Umbilical cord (tissue), 2 donors: ENCODE results near the gene CHST8. TPM values are rescaled to one million over a fixed set of nuclear protein-coding genes. Genes with fewer than 3 reads are reported as not detected.

Source experiments
- DNase-seq: peaks from one replicate; pipeline ENCODE4 v3.0.0-alpha.2; 2015; ENCODE audit warnings: low spot score
- total RNA-seq: library from RNA; depleted of rRNA; stranded (reverse); fragments of >200 nt; gene quantifications from one replicate; pipeline ENCODE4 v1.2.3, GENCODE V29; 2014; ENCODE audit warnings: low replicate concordance; ENCODE audit not compliant: insufficient read depth

The CHST8 gene
- total RNA-seq, 1 donor from 2014 or later = not detected

- no peak for DNase-seq
Observed at GRCh38 chr19:33766623-33767022, 144.9 kb downstream of the CHST8 start.

- DNase-seq = no peak
Observed at GRCh38 chr19:33767898-33768413, 146.2 kb downstream of the CHST8 start.

DNA sequence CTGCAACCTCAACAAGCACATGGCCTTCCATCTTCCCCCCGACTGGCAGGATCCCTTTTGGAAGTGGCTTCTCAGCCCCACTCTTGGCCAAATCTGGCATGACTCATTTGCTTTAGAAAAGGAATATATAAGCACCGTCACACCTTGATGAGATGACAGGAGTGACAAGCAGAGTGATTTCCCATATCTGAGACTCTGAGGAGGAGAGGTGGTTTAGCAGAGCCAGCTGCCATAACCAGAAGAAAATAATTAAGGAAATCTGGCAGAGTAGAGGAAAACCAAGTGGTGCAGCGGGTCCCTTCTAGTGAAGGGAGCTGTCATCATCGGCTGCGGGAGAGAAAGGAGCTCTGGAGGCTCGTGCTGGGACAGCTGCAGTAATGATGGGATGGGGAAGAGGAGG, 147.5 kb downstream of the CHST8 start:
- DNase-seq = no peak

- no peak for DNase-seq
Observed at GRCh38 chr19:33770107-33770506, 148.4 kb downstream of the CHST8 start.

DNA sequence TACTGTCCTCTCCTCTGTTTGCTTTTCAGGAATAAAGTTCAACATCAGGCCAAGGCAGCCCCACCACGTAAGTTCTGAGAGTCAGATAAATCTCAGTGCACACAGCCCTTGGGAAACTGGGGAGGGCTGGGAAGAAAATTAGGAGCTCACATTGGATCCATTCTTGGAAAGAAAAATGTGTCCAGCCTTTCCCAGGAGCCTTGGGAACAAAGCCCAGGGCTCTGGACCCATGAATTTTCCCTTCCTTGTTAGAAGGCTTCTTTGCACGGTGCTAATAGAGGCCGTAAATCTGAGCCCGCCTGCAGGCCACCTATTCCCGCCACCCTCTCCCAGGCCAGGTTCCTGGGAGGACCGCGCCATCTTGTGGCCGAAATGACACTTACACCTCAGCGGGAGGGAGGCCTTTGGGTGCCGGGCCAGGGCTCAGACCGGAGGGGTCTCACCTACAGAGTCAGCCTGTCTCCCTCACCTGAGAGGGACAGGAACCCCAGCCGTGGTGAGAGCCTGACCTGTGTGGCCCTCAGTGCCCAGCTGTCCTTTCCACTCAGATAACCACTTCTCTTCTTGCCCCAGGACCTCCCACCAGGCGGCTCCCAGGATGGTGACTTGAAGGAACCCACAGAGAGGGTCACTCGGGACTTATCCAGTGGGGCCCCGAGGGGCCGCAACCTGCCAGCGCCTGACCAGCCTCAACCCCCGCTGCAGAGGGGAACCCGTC, 149.8 kb downstream of the CHST8 start:
- DNase-seq = peak; percentile 55

DNA sequence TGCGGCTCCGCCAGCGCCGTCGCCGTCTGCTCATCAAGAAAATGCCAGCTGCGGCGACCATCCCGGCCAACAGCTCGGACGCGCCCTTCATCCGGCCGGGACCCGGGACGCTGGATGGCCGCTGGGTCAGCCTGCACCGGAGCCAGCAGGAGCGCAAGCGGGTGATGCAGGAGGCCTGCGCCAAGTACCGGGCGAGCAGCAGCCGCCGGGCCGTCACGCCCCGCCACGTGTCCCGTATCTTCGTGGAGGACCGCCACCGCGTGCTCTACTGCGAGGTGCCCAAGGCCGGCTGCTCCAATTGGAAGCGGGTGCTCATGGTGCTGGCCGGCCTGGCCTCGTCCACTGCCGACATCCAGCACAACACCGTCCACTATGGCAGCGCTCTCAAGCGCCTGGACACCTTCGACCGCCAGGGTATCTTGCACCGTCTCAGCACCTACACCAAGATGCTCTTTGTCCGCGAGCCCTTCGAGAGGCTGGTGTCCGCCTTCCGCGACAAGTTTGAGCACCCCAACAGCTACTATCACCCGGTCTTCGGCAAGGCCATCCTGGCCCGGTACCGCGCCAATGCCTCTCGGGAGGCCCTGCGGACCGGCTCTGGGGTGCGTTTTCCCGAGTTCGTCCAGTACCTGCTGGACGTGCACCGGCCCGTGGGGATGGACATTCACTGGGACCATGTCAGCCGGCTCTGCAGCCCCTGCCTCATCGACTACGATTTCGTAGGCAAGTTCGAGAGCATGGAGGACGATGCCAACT, 150.5 kb downstream of the CHST8 start:
- DNase-seq = no peak

- no peak for DNase-seq
Observed at GRCh38 chr19:33772858-33773180, 151.1 kb downstream of the CHST8 start.

GRCh38 chr19:33773704-33774624, 152.2 kb downstream of the CHST8 start:
- DNase-seq = no peak

DNA sequence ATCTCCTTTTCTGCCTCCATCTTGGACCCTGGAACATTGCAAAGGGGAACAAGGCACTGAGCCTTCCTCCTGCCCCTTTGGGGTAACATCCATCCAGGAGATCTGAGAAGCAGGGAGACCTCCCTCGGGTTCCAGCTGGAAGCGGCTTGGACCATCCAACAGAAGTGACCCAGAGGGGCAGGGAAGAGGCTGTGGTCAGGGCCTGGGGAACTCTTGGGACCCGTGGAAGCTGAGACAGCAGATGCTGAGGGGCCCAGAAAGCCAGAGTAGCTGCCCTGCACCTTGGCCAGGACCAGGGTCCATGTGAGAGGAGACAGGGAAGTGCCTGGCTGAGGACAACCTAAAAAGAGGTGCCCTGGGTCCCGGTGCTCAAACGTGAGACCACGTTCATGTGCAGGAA, 153.0 kb downstream of the CHST8 start:
- no peak for DNase-seq

- no peak for DNase-seq
Observed at GRCh38 chr19:33775731-33776487, 154.2 kb downstream of the CHST8 start.

- no peak for DNase-seq
Observed at GRCh38 chr19:33777351-33777750, 155.6 kb downstream of the CHST8 start.

DNA sequence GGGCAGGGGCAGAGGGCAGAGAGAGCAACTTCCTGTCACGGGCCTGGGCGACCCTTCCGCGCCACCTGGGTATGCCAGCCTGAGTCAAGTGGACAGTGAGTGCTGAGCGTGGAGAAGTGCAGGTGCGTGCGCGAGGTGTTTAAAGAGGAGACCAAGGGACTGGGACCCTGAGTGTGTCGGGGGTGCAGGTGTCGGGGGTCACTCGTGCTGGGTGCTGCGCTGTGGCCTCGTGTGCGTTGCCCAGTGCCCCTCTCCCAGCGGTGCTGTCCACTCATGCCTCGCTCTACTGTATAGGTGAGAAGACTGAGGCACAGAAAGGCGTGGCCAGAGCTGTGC, 156.0 kb downstream of the CHST8 start:
- no peak for DNase-seq

GRCh38 chr19:33778089-33778791, 156.5 kb downstream of the CHST8 start:
- DNase-seq = peak; percentile 68

DNA sequence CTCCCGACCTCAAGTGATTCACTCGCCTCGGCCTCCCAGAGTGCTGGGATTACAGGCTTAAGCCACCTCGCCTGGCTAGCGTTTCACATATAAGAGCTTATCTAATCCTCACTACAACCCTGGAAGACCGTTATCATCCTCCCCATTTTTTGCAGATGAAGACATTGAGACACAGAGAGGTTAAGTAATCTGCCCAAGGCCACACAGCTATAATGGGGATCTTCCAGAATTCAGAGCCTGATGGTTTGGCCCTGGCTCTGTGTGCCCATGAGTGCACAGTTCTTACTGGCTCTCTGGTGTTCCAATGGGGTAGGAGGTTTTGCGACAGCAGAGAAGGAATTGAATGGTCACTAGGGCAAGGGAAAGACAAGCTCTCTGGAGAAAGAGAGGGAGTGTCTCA, 158.1 kb downstream of the CHST8 start:
- DNase-seq = no peak

DNA sequence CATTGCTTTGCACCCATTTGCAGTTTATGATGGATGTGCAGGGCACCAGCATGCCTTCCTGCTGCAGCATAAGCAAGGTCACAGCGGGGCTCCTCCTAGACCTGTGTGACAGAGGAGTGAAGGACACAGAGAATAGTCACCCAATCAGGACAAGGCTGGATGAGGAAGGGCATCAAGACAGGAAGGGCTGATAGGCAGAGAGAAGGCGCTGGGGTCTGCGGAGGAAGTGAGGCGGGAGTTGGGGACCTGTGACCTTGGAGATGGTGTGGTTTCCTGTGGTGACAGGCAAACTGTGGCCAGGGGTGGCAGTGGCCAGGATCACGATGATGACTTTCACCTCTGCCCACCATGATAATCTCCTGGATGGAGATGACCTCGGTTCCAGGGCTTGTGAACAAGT, 158.5 kb downstream of the CHST8 start:
- DNase-seq = no peak

DNA sequence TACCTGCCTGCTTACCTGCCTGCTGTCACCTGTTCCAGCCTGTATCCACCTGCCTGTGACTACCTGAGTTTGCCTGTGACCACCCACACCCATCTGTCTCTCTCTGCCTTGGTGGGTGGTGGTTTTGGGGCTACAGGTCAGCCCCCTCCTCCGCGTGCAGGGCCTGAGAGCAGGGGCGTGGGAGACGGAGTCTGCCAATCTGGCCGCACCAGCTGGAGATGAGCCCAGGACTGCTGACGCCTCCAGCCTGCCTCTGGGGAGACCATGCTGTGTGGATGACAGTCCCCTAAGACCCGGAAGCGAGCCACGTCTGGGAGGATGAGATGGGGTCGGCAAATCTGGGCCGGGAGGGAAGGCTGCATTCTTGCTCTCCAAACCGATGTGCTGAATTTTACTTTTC, 159.0 kb downstream of the CHST8 start:
- no peak for DNase-seq

GRCh38 chr19:33781415-33781935, 159.7 kb downstream of the CHST8 start:
- no peak for DNase-seq

GRCh38 chr19:33781996-33782395, 160.2 kb downstream of the CHST8 start:
- DNase-seq = no peak

- no peak for DNase-seq
Observed at GRCh38 chr19:33784432-33784831, 162.7 kb downstream of the CHST8 start.

DNA sequence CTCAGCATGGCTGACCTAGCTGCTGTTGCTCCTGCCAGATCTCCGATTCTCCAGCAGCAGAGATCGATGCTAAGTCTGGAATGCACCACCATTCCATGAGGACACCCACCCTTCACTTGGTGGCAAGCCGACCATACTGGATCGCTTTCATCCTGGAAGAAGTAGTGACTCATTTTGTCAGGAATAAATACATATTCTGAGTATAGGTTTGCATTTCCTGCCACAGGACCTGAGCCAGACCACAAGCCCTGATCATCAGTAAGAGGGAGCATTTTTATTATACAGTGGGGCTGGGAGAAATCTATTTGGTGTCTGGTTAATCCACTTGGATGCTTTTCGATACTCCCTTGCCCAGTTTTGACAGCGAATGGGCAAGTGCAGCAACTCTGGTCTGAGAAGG, 164.0 kb downstream of the CHST8 start:
- DNase-seq = no peak

DNA sequence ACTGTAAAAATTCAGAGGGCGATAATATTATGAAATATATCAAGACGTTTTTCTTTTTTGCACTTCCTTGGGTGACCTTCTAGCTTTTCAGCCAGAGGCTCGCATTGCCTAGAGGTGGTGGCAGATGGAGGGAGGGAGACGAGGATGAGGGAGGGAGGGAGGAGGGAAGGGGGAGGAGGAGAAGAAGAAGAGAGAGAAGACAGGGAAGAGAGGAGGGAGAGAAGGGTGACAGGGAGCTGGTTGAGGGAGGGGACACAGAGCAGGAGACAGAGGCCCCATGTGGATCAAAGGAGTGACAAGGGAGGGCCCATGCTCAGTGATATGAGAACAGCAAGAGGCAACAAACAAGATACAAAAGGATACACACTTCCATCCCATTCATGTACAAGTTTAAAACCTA, 166.9 kb downstream of the CHST8 start:
- no peak for DNase-seq
